Fibroblast of lung (primary cell): ENCODE data around the gene PRKCG. TPM values are rescaled to one million over a fixed set of nuclear protein-coding genes. Genes with fewer than 3 reads are reported as not detected.

ENCODE experiments used
- DNase-seq, 2 donors: peaks; one replicate each; pipeline versions ENCODE4 v3.0.0 to v3.0.0-alpha.2; 2010; ENCODE audit warnings: low read depth in 2 of 2
- H2AFZ ChIP-seq: 2 replicates; pipeline ENCODE4 v1.5.1; 2012; ENCODE audit warnings: low read length, control low read depth, inconsistent platforms
- H3K27ac ChIP-seq: 2 replicates; pipeline ENCODE4 v1.5.1; 2011; ENCODE audit warnings: low read length, control low read depth; ENCODE audit not compliant: insufficient read depth
- H3K27me3 ChIP-seq: 2 replicates; pipeline ENCODE4 v1.5.1; 2011; ENCODE audit warnings: mild to moderate bottlenecking, low read length; ENCODE audit not compliant: control insufficient read depth, insufficient read depth
- H3K36me3 ChIP-seq: 2 replicates; pipeline ENCODE4 v1.5.1; 2011; ENCODE audit warnings: low read length; ENCODE audit not compliant: control insufficient read depth, insufficient read depth
- H3K4me1 ChIP-seq: 2 replicates; pipeline ENCODE4 v1.5.1; 2011; ENCODE audit warnings: low read length; ENCODE audit not compliant: control insufficient read depth, insufficient read depth; ENCODE audit errors: extremely low read depth
- H3K4me2 ChIP-seq: 2 replicates; pipeline ENCODE4 v1.5.1; 2011; ENCODE audit warnings: low read length, control low read depth; ENCODE audit not compliant: insufficient read depth; ENCODE audit errors: extremely low read depth
- H3K4me3 ChIP-seq, 4 experiments: fragments of 200-600 bp in 1 of 4; sonication (generic) in 1 of 4; replicated peaks in 1 of 4; 2 replicates each; pipeline ENCODE4 v1.5.1; 2011 to 2016; ENCODE audit warnings: low read length in 4 of 4, low read depth in 3 of 4, mild to moderate bottlenecking in 3 of 4, control low read depth in 2 of 4, inconsistent platforms in 1 of 4, mixed read lengths in 1 of 4; ENCODE audit not compliant: insufficient read depth in 1 of 4; ENCODE audit errors: control extremely low read depth in 1 of 4
- H3K79me2 ChIP-seq: 2 replicates; pipeline ENCODE4 v1.5.1; 2012; ENCODE audit warnings: mild to moderate bottlenecking, low read length, inconsistent platforms; ENCODE audit not compliant: control insufficient read depth, insufficient read depth
- H3K9ac ChIP-seq: 2 replicates; pipeline ENCODE4 v1.5.1; 2011; ENCODE audit warnings: mild to moderate bottlenecking, low read length, control low read depth; ENCODE audit not compliant: insufficient read depth
- H3K9me3 ChIP-seq: 2 replicates; pipeline ENCODE4 v1.5.1; 2012; ENCODE audit warnings: low read depth, low read length; ENCODE audit not compliant: control insufficient read depth, insufficient read depth
- H4K20me1 ChIP-seq: 2 replicates; pipeline ENCODE4 v1.5.1; 2011; ENCODE audit warnings: low read length; ENCODE audit not compliant: control insufficient read depth, insufficient read depth; ENCODE audit errors: extremely low read depth
- EZH2 ChIP-seq: IDR thresholded peaks from 2 replicates; pipeline ENCODE4 v1.5.1; 2012; ENCODE audit warnings: low read length, control low read depth, mild to moderate bottlenecking; ENCODE audit errors: missing control alignments
- polyA plus RNA-seq, 2 donors: library from polyadenylated mRNA; depleted of rRNA in 1 of 2; stranded (reverse) in 1 of 2; unstranded in 1 of 2; fragments of >200 nt; gene quantifications; 2 replicates each; pipeline ENCODE4 v1.2.1, GENCODE V29; 2011 to 2012; ENCODE audit warnings: missing spikeins in 1 of 2
- total RNA-seq: library from RNA; depleted of rRNA; stranded (reverse); fragments of >200 nt; gene quantifications from 2 replicates; pipeline ENCODE4 v1.2.1, GENCODE V29; 2014
- TF ChIP-seq, protein P1 (sequence below), 2 donors: IDR thresholded peaks in 1 of 2; conservative IDR thresholded peaks in 1 of 2; 1 replicate in 1 of 2; 2 replicates in 1 of 2; pipeline ENCODE4 v1.5.1; 2011 to 2012; ENCODE audit warnings: low read length in 2 of 2, control low read depth in 1 of 2, inconsistent platforms in 1 of 2, low read depth in 1 of 2, mild to moderate bottlenecking in 1 of 2

Gene PRKCG
- total and polyA plus RNA-seq, 2 donors (not counting 1 experiment from before 2014, with no cell fraction given): not detected

DNA sequence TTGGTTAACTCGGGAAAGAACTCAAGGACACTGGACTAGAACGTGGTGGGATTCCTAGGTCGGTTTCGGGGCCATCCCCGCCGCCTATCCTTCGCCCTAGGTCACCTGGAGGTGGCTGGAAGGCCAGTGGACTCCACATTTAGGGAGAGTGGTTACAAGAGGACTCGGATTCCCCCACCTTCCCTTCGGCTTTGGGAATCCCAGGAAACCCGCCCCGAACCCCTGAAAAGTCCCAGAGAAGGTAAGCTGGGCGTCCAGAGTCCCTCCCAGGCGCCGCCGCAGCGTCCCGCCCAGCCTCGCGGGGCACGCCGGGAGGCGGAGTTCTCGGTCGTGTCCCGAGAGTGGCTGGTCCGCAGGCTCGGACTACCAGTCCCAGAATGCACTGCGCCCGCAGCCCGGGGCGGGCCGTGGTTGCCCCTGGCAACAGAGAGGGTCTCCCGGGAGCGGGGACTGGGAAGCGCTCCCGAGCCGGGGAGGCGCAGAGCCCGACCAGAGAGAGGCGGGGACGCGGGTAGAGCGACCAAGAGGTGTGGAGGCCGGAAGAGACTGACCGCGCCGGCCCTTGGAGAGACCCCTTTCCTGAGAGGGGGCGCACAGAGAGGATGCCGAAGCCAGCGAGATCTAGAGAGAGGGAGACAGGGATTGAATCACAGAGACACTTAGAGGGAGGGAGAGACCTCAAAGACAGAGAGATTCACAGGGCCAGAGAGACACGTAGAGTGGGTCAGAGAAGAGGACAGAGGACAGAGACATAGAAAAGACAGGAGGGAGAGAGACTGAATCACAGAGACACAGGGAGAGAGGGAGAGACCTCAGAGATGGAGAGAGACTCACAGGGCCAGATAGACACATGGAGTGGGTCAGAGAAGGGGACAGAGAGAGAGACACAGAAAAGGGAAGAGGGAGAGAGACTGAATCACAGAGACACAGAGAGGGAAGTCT, 2.6 kb upstream of the PRKCG start:
- H3K4me3 ChIP-seq: peak overlapping the region; percentile 69 to 79 (median 76)
- peaks cover 3% of the 10 kb centered on the region for H3K36me3 ChIP-seq
- no peaks in the 10 kb centered on the region for H3K79me2 ChIP-seq
- H4K20me1 ChIP-seq: no peaks in the 10 kb centered on the region
- no peak for TF ChIP-seq EZH2
- TF ChIP-seq, protein P1, sequence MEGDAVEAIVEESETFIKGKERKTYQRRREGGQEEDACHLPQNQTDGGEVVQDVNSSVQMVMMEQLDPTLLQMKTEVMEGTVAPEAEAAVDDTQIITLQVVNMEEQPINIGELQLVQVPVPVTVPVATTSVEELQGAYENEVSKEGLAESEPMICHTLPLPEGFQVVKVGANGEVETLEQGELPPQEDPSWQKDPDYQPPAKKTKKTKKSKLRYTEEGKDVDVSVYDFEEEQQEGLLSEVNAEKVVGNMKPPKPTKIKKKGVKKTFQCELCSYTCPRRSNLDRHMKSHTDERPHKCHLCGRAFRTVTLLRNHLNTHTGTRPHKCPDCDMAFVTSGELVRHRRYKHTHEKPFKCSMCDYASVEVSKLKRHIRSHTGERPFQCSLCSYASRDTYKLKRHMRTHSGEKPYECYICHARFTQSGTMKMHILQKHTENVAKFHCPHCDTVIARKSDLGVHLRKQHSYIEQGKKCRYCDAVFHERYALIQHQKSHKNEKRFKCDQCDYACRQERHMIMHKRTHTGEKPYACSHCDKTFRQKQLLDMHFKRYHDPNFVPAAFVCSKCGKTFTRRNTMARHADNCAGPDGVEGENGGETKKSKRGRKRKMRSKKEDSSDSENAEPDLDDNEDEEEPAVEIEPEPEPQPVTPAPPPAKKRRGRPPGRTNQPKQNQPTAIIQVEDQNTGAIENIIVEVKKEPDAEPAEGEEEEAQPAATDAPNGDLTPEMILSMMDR (conservative IDR thresholded peaks at IDR 0.05 in 1 of 2, IDR thresholded peaks at IDR 0.05 in 1 of 2; ENCODE audit: low read depth in 1 of 2, low read length in 2 of 2): no peak
- DNase-seq: peak; percentile 82 to 87
- H3K4me2 ChIP-seq: peak overlapping the region; percentile 97
- H2AFZ ChIP-seq: peak overlapping the region; percentile 85
- peak overlapping the region; percentile 53 for H3K9ac ChIP-seq
- H3K27ac ChIP-seq: peak overlapping the region; percentile 31
- H3K9me3 ChIP-seq: no peaks in the 10 kb centered on the region
- H3K27me3 ChIP-seq: peaks cover 43% of the 10 kb centered on the region
- peaks cover 8% of the 10 kb centered on the region for H3K4me1 ChIP-seq

DNA sequence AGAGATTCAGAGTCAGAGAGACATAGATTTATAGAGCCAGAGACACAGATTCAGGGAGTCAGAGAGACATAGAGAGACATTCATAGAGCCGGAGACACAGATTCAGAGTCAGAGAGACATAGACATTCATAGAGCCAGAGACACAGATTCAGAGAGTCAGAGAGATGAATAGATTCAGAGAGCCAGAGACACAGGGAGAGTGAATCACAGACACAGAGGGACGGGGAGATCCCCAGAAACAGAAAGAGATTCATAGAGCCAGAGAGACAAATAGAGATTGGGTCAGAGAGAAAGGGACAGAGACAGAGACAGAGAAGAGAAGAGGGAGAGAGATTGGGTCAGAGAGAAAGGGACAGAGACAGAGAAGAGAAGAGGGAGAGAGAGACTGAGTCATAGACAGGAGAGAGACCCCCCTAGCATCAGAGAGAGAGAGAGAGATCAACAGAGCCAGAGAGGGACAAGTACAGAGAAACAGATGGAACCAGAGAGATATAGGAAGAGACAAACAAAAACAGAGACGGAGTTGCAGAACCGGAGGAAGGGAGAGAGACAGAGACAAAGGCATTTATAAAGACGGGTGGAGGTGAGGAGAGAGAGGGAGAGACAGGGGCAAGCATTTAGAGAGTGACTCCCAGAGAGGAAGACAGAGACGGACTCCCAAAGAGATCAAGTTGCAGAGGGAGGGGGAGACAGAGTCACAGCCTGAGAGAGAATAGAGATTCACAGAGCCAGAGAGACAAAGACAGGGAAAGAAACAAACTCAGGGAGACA, 1.1 kb upstream of the PRKCG start:
- Histone ChIP-seq H3K36me3 (no peaks in the 10 kb centered on the region), H3K4me2 (peak overlapping the region; percentile 64), H4K20me1 (no peaks in the 10 kb centered on the region), H2AFZ (no peak overlapping the region), H3K27ac (no peak overlapping the region), H3K9ac (no peak overlapping the region), H3K79me2 (no peaks in the 10 kb centered on the region), H3K27me3 (peaks cover 47% of the 10 kb centered on the region), H3K9me3 (no peaks in the 10 kb centered on the region), H3K4me3 (peak overlapping the region in 2 of 4 experiments; percentile 22 to 48), H3K4me1 (peaks cover 8% of the 10 kb centered on the region)
- DNase-seq: no peak
- TF ChIP-seq, protein P1 (conservative IDR thresholded peaks at IDR 0.05 in 1 of 2, IDR thresholded peaks at IDR 0.05 in 1 of 2; ENCODE audit: low read depth in 1 of 2, low read length in 2 of 2): no peak
- TF ChIP-seq EZH2: no peak
